Measurements from ENCODE around the gene SPG21. TPM values are rescaled to one million over a fixed set of nuclear protein-coding genes. Genes with fewer than 3 reads are reported as not detected.

SPG21 gene
- total RNA-seq, 6 donors from 2014 or later = 58.8 to 113 (median 94.7) TPM

- no peaks in the 10 kb centered on the region for H3K9me3 ChIP-seq
- no peak for DNase-seq
- H3K4me3 ChIP-seq = no peak overlapping the region
- no peak for TF ChIP-seq CTCF (IDR thresholded peaks at IDR 0.05)
- no peak for TF ChIP-seq POLR2A (IDR thresholded peaks at IDR 0.05)
- TF ChIP-seq EP300 (IDR thresholded peaks at IDR 0.05) = no peak
- no peak for TF ChIP-seq POLR2AphosphoS5 (IDR thresholded peaks at IDR 0.05)
- no peaks in the 10 kb centered on the region for H3K27me3 ChIP-seq
- ATAC-seq (ENCODE audit: low FRiP score in 2 of 2) = no peak
- H3K27ac ChIP-seq = no peak overlapping the region
- H3K4me1 ChIP-seq = no peaks in the 10 kb centered on the region
- H3K36me3 ChIP-seq = peaks cover 37 to 100% (median 79%) of the 10 kb centered on the region in 4 donors
- 96% methylated on average over 6 of the region's 6 CpGs for WGBS, 2 donors
Measured at GRCh38 chr15:64960153-64960552, 29.6 kb downstream of the SPG21 start.

GRCh38 chr15:64959128-64959527, 30.6 kb downstream of the SPG21 start:
- Histone ChIP-seq H3K4me3 (no peak overlapping the region), H3K27ac (no peak overlapping the region), H3K4me1 (no peaks in the 10 kb centered on the region), H3K27me3 (no peaks in the 10 kb centered on the region), H3K36me3 (peaks cover 29 to 91% (median 70%) of the 10 kb centered on the region in 4 donors), H3K9me3 (no peaks in the 10 kb centered on the region)
- ATAC-seq (ENCODE audit: low FRiP score in 2 of 2) (no peak), DNase-seq (no peak)
- TF ChIP-seq EP300 (IDR thresholded peaks at IDR 0.05) (no peak), CTCF (IDR thresholded peaks at IDR 0.05) (no peak)
- 94 to 95% methylated on average over 9 of the region's 9 CpGs for WGBS, 2 donors

GRCh38 chr15:64954395-64954794, 35.3 kb downstream of the SPG21 start:
- DNase-seq (no peak), ATAC-seq (ENCODE audit: low FRiP score in 2 of 2) (no peak)
- no peaks in the 10 kb centered on the region for H3K27me3 ChIP-seq
- H3K4me3 ChIP-seq = no peak overlapping the region
- H3K36me3 ChIP-seq = peaks cover 5 to 43% (median 28%) of the 10 kb centered on the region in 4 donors
- no peaks in the 10 kb centered on the region for H3K9me3 ChIP-seq
- no peaks in the 10 kb centered on the region for H3K4me1 ChIP-seq
- WGBS, 2 donors = 78% methylated on average over 2 of the region's 3 CpGs
- no peak for TF ChIP-seq CTCF (IDR thresholded peaks at IDR 0.05)
- TF ChIP-seq POLR2A (IDR thresholded peaks at IDR 0.05) = no peak
- TF ChIP-seq EP300 (IDR thresholded peaks at IDR 0.05) = no peak
- no peak for TF ChIP-seq POLR2AphosphoS5 (IDR thresholded peaks at IDR 0.05)
- no peak overlapping the region for H3K27ac ChIP-seq

DNA sequence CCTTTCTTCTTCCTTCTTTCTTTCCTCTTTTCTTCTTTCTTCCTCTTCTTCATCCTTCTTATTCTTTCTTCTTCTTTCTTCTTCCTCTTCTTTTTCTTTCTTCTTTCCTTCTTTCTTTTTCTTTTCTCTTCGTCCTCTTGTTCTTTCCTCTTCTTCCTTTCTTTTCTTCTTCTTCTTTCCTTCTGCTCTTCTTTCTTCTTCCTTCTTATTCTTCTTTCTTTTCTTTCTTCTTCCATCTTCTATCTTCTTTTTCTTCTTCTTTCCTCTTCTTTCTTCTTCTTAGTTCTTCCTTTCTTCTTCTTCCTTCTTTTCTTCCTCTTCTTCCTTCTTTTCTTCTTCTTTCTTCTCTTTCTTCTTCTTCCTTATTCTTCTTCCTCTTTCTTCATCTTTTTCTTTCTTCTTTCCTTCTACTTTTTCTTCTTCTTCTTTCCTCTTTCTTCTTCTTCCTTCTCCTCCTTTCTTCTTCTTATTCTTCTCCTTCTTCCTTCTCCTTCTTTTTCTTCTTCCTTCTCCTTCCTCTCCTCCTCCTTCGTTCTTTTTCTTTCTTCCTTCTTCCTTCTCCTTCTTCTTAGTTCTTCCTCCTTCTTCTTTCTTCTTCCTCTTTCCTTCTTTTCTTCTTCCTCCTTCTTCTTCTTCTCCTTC, 37.8 kb downstream of the SPG21 start:
- Histone ChIP-seq H3K9me3 (no peaks in the 10 kb centered on the region), H3K27me3 (no peaks in the 10 kb centered on the region), H3K27ac (no peak overlapping the region), H3K4me1 (no peaks in the 10 kb centered on the region), H3K4me3 (no peak overlapping the region), H3K36me3 (peaks cover 3 to 24% (median 17%) of the 10 kb centered on the region in 4 donors)
- WGBS, 2 donors = 89 to 90% methylated on average over 2 of the region's 2 CpGs
- TF ChIP-seq CTCF (IDR thresholded peaks at IDR 0.05) (no peak), POLR2AphosphoS5 (IDR thresholded peaks at IDR 0.05) (no peak)
- ATAC-seq (ENCODE audit: low FRiP score in 2 of 2) (no peak), DNase-seq (no peak)

GRCh38 chr15:64950888-64951287, 38.8 kb downstream of the SPG21 start:
- TF ChIP-seq CTCF (IDR thresholded peaks at IDR 0.05) = no peak
- no peak for TF ChIP-seq POLR2AphosphoS5 (IDR thresholded peaks at IDR 0.05)
- TF ChIP-seq POLR2A (IDR thresholded peaks at IDR 0.05) = no peak
- no peak for TF ChIP-seq EP300 (IDR thresholded peaks at IDR 0.05)
- H3K27ac ChIP-seq = no peak overlapping the region

More at GRCh38 chr15:64950888-64951287, 38.8 kb downstream of the SPG21 start:
- no peak for ATAC-seq (ENCODE audit: low FRiP score in 2 of 2)
- Histone ChIP-seq H3K9me3 (no peaks in the 10 kb centered on the region), H3K36me3 (peaks cover 0 to 15% (median 11%) of the 10 kb centered on the region in 4 donors), H3K4me1 (no peaks in the 10 kb centered on the region), H3K4me3 (no peak overlapping the region), H3K27me3 (no peaks in the 10 kb centered on the region)
- 53 to 71% methylated on average over 6 of the region's 6 CpGs for WGBS, 2 donors
- DNase-seq = no peak

Data from upper lobe of left lung (tissue), 6 donors.